D721Med (cell line): ENCODE data around the gene EMSY.

Experiments
- DNase-seq: peaks from one replicate; pipeline ENCODE4 v3.0.0; 2011; ENCODE audit warnings: low spot score; ENCODE audit not compliant: insufficient read length
- FAIRE-seq: peaks from 2 replicates; lab custom pipeline; 2011; peaks lifted over from hg19 to GRCh38; lab: Jason Lieb, UNC
- TF ChIP-seq, protein P1 (sequence below): IDR thresholded peaks from 2 replicates; pipeline ENCODE4 v1.5.1; 2012; ENCODE audit warnings: mild to moderate bottlenecking, control low read depth; ENCODE audit not compliant: insufficient read depth; ENCODE audit errors: missing control alignments

Gene EMSY

DNA sequence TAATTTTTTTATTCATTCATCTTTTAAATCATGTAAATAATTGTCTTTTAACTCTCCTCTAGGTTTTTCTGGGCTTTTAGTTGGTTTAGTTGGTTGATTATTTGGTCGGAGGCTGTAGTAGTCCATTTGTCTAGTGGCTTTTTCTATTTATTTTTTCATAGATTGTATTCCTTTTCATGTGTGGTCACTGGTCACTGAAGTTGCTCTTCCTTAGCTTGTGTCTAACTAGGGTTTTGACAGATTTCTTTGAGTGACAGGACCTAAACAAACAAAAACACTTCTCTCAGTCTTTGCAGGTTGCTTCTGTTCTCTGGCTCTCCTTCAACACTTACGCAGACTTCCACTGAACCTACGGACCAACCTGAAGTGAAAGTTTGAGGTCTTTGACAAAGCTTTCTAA is 112.6 kb downstream of the EMSY start:
- FAIRE-seq, result no peak
- TF ChIP-seq, protein P1, sequence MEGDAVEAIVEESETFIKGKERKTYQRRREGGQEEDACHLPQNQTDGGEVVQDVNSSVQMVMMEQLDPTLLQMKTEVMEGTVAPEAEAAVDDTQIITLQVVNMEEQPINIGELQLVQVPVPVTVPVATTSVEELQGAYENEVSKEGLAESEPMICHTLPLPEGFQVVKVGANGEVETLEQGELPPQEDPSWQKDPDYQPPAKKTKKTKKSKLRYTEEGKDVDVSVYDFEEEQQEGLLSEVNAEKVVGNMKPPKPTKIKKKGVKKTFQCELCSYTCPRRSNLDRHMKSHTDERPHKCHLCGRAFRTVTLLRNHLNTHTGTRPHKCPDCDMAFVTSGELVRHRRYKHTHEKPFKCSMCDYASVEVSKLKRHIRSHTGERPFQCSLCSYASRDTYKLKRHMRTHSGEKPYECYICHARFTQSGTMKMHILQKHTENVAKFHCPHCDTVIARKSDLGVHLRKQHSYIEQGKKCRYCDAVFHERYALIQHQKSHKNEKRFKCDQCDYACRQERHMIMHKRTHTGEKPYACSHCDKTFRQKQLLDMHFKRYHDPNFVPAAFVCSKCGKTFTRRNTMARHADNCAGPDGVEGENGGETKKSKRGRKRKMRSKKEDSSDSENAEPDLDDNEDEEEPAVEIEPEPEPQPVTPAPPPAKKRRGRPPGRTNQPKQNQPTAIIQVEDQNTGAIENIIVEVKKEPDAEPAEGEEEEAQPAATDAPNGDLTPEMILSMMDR, result no peak
- no peak for DNase-seq

DNA sequence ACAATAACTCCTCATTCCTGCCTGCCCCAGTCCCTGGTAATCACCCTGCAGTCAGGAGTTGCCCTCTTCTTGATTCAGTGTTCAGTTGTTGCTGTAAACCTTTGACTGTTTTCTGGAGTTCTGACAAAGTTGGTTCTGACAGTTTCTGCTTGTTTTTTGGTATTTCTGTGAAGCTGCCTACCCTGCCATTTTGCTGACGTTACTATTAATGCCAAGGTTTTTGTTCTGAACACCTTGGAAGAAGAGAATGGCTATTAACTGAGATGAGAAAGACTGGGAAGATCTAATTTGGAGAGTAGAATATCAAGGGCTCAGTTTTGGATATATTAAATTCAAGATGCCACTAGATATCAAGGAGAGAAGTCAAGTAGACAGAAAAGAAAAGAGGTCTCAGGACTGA is 113.7 kb downstream of the EMSY start:
- FAIRE-seq (no peak), DNase-seq (no peak)
- TF ChIP-seq, protein P1, result no peak

- TF ChIP-seq, protein P1, result no peak
- DNase-seq, result no peak
- no peak for FAIRE-seq
These were observed 114.1 kb downstream of the EMSY start for GRCh38 chr11:76558891-76559290.

- DNase-seq (no peak), FAIRE-seq (no peak)
- TF ChIP-seq, protein P1, result no peak
These were observed 114.5 kb downstream of the EMSY start for GRCh38 chr11:76559346-76559745.

DNA sequence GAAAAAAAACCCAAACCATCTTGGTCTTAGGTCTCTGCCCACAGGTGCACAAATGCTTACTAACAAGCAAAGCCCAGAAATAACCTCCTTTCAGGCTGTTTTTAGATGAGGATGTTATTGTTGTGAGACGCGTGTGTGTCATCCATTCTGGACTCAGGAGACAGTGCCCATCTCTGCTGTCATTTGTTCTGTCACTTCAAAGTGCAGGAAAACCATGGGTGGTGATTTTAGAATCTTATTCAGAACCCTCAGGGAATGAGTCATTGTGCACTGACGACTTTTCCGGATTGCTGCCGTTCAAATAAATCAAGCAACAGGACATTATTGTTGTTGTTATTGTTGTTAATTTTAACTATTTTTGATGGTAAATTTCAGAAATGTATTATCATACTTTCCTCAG is 115.4 kb downstream of the EMSY start:
- TF ChIP-seq, protein P1, result no peak
- FAIRE-seq (no peak), DNase-seq (no peak)

DNA sequence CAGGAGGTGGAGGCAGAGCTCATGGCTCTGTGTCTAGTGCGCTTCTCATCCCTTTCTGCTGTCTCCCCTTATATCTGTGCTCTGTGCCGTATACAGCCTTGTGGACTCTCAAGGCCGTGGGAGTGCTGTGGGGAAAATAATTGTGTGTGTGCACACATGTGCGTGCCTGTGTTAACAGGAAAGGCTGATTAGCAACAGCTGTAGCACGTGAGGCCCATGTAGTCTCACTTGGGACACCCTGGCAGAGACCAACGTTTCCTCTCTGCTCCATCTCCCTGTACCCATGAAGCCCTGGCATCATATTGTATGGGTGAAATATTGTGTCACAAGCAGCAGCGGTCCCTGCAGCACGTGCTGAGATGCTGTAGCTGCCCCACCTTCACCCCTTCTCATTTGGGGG is 116.4 kb downstream of the EMSY start:
- TF ChIP-seq, protein P1, result no peak
- DNase-seq, result no peak
- FAIRE-seq, result no peak

- TF ChIP-seq, protein P1, result no peak
- no peak for DNase-seq
- FAIRE-seq, result no peak
These were observed 117.7 kb downstream of the EMSY start for GRCh38 chr11:76562541-76562940.
